K562 (cell line): ENCODE measurements around the gene CARD8. TPM values are rescaled to one million over a fixed set of nuclear protein-coding genes. Genes with fewer than 3 reads are reported as not detected.
A peak's percentile ranks its signal among the peaks of the same experiment; 100 is the strongest.

Experiments
- CC2D1A ChIP-seq: fragments of 450-650 bp; IDR thresholded peaks from 2 replicates; pipeline ENCODE4 v1.6.1; 2017; ENCODE audit warnings: mild to moderate bottlenecking
- DACH1 ChIP-seq: fragments of 450-650 bp; IDR thresholded peaks from 2 replicates; pipeline ENCODE4 v1.6.1; 2018; ENCODE audit not compliant: partially characterized antibody
- EGR1 ChIP-seq: fragments of 450-650 bp; conservative IDR thresholded peaks from 2 replicates; pipeline ENCODE4 v1.6.1; 2017; ENCODE audit warnings: mild to moderate bottlenecking
- HMGN3 ChIP-seq: IDR thresholded peaks from 2 replicates; pipeline ENCODE4 v1.6.1; 2011; ENCODE audit warnings: borderline replicate concordance, low read depth, mild to moderate bottlenecking, mixed read lengths, low read length; ENCODE audit not compliant: insufficient read length; ENCODE audit errors: extremely low read depth
- KAT8 ChIP-seq: fragments of 450-650 bp; IDR thresholded peaks from 2 replicates; pipeline ENCODE4 v1.6.1; 2016; ENCODE audit warnings: low read depth, mild to moderate bottlenecking
- KLF6 ChIP-seq: fragments of 250-450 bp; sonication (Bioruptor Pico); IDR thresholded peaks from 2 replicates; pipeline ENCODE4 v1.4.0; 2020; ENCODE audit warnings: mild to moderate bottlenecking, moderate library complexity, borderline replicate concordance
- MAFG ChIP-seq: fragments of 450-650 bp; conservative IDR thresholded peaks from 2 replicates; pipeline ENCODE4 v1.6.1; 2016; ENCODE audit warnings: missing genetic modification characterization, missing compliant biosample characterization
- NFE2 ChIP-seq: IDR thresholded peaks from 2 replicates; pipeline ENCODE4 v1.6.1; 2014; ENCODE audit warnings: antibody characterized with exemption, low read depth
- NR4A1 ChIP-seq, 2 experiments: fragments of 250-450 bp in 1 of 2; fragments of 450-650 bp in 1 of 2; sonication (Bioruptor Pico) in 1 of 2; IDR thresholded peaks; 2 replicates each; pipeline versions ENCODE4 v1.4.0 to v1.6.1; 2016 to 2020; ENCODE audit warnings: mild to moderate bottlenecking in 2 of 2, missing compliant biosample characterization in 1 of 2, missing genetic modification characterization in 1 of 2, moderate library complexity in 1 of 2
- PTRF ChIP-seq: fragments of 450-650 bp; IDR thresholded peaks from 2 replicates; pipeline ENCODE4 v1.6.1; 2016; ENCODE audit warnings: mild to moderate bottlenecking, missing genetic modification characterization, missing compliant biosample characterization
- SMC3 ChIP-seq: conservative IDR thresholded peaks from 2 replicates; pipeline ENCODE4 v1.6.1; 2011; ENCODE audit warnings: low read depth, low read length, improper control_type of control experiment; ENCODE audit not compliant: insufficient read depth
- SUPT5H ChIP-seq: fragments of 450-650 bp; IDR thresholded peaks from 2 replicates; pipeline ENCODE4 v1.6.1; 2016
- TAF1 ChIP-seq: IDR thresholded peaks from 2 replicates; pipeline ENCODE4 v1.6.1; 2011; ENCODE audit warnings: mild to moderate bottlenecking, low read length, moderate library complexity; ENCODE audit not compliant: insufficient read depth, control insufficient read depth, severe bottlenecking; ENCODE audit errors: extremely low read depth
- TBP ChIP-seq: optimal IDR thresholded peaks from 2 replicates; pipeline ENCODE3; 2011; ENCODE audit warnings: low read depth, low read length, improper control_type of control experiment
- U2AF1 ChIP-seq: fragments of 200-400 bp; formaldehyde crosslinking; optimal IDR thresholded peaks from 2 replicates; pipeline ENCODE3; 2017; ENCODE audit warnings: mild to moderate bottlenecking, low read depth, low read length, moderate library complexity
- ZNF124 ChIP-seq: sonication (generic); formaldehyde crosslinking; IDR thresholded peaks from 2 replicates; pipeline ENCODE4 v1.8.1; 2022; ENCODE audit warnings: missing genetic modification reagents
- ZNF232 ChIP-seq: sonication (generic); formaldehyde crosslinking; IDR thresholded peaks from 2 replicates; pipeline ENCODE4 v1.8.0; 2022; ENCODE audit warnings: mild to moderate bottlenecking, missing genetic modification reagents
- ZNF778 ChIP-seq: fragments of 450-650 bp; formaldehyde crosslinking; IDR thresholded peaks from 2 replicates; pipeline ENCODE4 v1.4.0; 2020; ENCODE audit warnings: mild to moderate bottlenecking, moderate library complexity
- ZNF79 ChIP-seq: fragments of 250-450 bp; sonication (Bioruptor Pico); IDR thresholded peaks from 2 replicates; pipeline ENCODE4 v1.4.0; 2020; ENCODE audit warnings: low read depth, mild to moderate bottlenecking, moderate library complexity
- polyA plus RNA-seq, 8 experiments: library from polyadenylated mRNA; depleted of rRNA in 4 of 8; stranded (reverse) in 5 of 8; unstranded in 3 of 8; fragments of >200 nt; fragmentation: Nextera tagmentation in 2 of 8; fragmentation: Illumina TruSeq in 1 of 8; extraction: Ambion mirVana in 2 of 8; extraction: Trizol in 1 of 8; gene quantifications; 2 replicates each; pipeline versions ENCODE4 v1.2.1 to v1.2.3, GENCODE V29; 2011 to 2014; ENCODE audit warnings: inconsistent platforms in 1 of 8, missing spikeins in 1 of 8
- total RNA-seq, 7 experiments: library from RNA; depleted of rRNA in 6 of 7; stranded (reverse); fragments of >200 nt in 6 of 7; fragmentation: Illumina TruSeq in 2 of 7; extraction: Trizol in 2 of 7; gene quantifications; 2 replicates each; pipeline versions ENCODE4 v1.2.1 to v1.2.3, GENCODE V29; 2011 to 2021; ENCODE audit warnings: low replicate concordance in 1 of 7
- TF ChIP-seq, protein P1 (sequence below): fragments of 450-650 bp; formaldehyde crosslinking; IDR thresholded peaks from 2 replicates; pipeline ENCODE4 v1.4.0; 2020; ENCODE audit warnings: mild to moderate bottlenecking, moderate library complexity
- TF ChIP-seq, protein P2 (sequence below): fragments of 250-450 bp; sonication (Bioruptor Pico); IDR thresholded peaks from 2 replicates; pipeline ENCODE4 v1.9.0; 2021; ENCODE audit warnings: mild to moderate bottlenecking
- TF ChIP-seq, protein P3 (sequence below): fragments of 250-450 bp; sonication (Bioruptor Pico); IDR thresholded peaks from 2 replicates; pipeline ENCODE4 v1.4.0; 2020; ENCODE audit warnings: mild to moderate bottlenecking
- TF ChIP-seq, protein P4 (sequence below): fragments of 450-650 bp; formaldehyde crosslinking; IDR thresholded peaks from 2 replicates; pipeline ENCODE4 v1.4.0; 2020; ENCODE audit warnings: mild to moderate bottlenecking, moderate library complexity

CARD8 gene
- total and polyA plus RNA-seq, 9 of the 15 experiments (the other 6 are each of a cell fraction or from before 2014, with no cell fraction given) = 11.5 to 26.4 (median 20.8) TPM

DNA sequence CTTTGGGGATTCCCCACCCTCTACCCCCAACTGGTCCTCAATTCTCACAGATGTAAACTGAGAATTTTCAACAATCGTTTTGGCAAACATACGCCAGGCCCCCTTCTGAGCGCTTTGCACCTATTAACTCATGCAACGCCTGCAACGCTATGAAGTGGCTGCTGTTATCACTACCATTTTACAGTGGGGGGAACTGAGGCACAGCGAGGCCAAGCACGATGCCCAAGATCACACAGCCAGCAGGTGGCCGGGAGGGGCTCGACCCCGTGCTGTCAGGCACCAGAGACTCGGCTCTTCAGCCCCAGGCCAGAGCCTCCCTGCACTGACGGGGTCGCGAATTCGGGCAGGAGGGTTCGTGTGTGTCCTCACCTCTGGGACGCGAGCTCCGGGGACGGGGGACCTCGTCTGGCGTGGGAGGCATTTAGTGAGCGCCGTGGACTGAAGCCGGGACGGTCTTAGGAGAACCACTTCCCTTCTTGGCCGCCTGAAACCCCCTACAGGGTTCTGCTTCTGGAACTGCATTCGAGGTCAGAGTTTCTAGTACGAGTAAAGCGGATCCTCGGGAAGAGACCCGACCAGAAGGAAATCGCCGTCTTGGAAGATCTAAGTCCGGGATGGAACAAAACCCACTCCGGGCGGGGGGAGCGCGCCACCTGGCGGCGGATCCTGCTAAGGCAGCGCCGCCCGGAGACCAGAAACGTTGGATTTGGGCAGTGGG lies 35.2 kb upstream of the CARD8 start (continued):
- no peak for TF ChIP-seq ZNF232 (CRISPR knock-in tag)
- TF ChIP-seq HMGN3 = no peak
- TF ChIP-seq KLF6 = no peak
- no peak for TF ChIP-seq NR4A1 (CRISPR knock-in tag; IDR thresholded peaks at IDR 0.05)
- TF ChIP-seq NR4A1 (tag; IDR thresholded peaks at IDR 0.05) = no peak
- no peak for TF ChIP-seq DACH1
- peak; percentile 97 for TF ChIP-seq CC2D1A
- TF ChIP-seq, protein P1, sequence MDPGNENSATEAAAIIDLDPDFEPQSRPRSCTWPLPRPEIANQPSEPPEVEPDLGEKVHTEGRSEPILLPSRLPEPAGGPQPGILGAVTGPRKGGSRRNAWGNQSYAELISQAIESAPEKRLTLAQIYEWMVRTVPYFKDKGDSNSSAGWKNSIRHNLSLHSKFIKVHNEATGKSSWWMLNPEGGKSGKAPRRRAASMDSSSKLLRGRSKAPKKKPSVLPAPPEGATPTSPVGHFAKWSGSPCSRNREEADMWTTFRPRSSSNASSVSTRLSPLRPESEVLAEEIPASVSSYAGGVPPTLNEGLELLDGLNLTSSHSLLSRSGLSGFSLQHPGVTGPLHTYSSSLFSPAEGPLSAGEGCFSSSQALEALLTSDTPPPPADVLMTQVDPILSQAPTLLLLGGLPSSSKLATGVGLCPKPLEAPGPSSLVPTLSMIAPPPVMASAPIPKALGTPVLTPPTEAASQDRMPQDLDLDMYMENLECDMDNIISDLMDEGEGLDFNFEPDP (CRISPR knock-in tag) = no peak
- peak; percentile 93 for TF ChIP-seq SMC3
- no peak for TF ChIP-seq ZNF124 (CRISPR knock-in tag)
- TF ChIP-seq NFE2 = no peak
- TF ChIP-seq SUPT5H = no peak
- no peak for TF ChIP-seq TBP
- no peak for TF ChIP-seq KAT8
- TF ChIP-seq, protein P2, sequence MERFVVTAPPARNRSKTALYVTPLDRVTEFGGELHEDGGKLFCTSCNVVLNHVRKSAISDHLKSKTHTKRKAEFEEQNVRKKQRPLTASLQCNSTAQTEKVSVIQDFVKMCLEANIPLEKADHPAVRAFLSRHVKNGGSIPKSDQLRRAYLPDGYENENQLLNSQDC (CRISPR knock-in tag) = no peak
- no peak for TF ChIP-seq TAF1
- TF ChIP-seq, protein P3, sequence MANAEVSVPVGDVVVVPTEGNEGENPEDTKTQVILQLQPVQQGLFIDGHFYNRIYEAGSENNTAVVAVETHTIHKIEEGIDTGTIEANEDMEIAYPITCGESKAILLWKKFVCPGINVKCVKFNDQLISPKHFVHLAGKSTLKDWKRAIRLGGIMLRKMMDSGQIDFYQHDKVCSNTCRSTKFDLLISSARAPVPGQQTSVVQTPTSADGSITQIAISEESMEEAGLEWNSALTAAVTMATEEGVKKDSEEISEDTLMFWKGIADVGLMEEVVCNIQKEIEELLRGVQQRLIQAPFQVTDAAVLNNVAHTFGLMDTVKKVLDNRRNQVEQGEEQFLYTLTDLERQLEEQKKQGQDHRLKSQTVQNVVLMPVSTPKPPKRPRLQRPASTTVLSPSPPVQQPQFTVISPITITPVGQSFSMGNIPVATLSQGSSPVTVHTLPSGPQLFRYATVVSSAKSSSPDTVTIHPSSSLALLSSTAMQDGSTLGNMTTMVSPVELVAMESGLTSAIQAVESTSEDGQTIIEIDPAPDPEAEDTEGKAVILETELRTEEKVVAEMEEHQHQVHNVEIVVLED (CRISPR knock-in tag) = no peak
- TF ChIP-seq ZNF79 (CRISPR knock-in tag) = no peak
- no peak for TF ChIP-seq U2AF1
- no peak for TF ChIP-seq ZNF778 (CRISPR knock-in tag)
- TF ChIP-seq PTRF (tag) = no peak
- TF ChIP-seq, protein P4, sequence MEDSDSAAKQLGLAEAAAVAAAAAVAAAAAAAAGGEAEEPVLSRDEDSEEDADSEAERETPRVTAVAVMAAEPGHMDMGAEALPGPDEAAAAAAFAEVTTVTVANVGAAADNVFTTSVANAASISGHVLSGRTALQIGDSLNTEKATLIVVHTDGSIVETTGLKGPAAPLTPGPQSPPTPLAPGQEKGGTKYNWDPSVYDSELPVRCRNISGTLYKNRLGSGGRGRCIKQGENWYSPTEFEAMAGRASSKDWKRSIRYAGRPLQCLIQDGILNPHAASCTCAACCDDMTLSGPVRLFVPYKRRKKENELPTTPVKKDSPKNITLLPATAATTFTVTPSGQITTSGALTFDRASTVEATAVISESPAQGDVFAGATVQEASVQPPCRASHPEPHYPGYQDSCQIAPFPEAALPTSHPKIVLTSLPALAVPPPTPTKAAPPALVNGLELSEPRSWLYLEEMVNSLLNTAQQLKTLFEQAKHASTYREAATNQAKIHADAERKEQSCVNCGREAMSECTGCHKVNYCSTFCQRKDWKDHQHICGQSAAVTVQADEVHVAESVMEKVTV = peak; percentile 79
- no peak for TF ChIP-seq MAFG (tag)
- no peak for TF ChIP-seq EGR1
